HG03196 (cell line): ENCODE measurements around the gene FAM72A.
"Not testable (repeated sequence)": the region's sequence is repeated elsewhere in the genome, so short reads cannot be mapped to it uniquely, and the experiment has no call there.

Experiments used
- ATAC-seq: cut with Tn5 transposase; IDR thresholded peaks from one replicate; pipeline ENCODE4 v1.9.1; 2021; ENCODE audit not compliant: unreplicated experiment

The FAM72A gene

GRCh38 chr1:206202789-206203363 lies at the start of gene FAM72A:
Gene FAM72A, minus strand, starts transcription at chr1:206202839. Its CDS starts 814 bp downstream, at chr1:206202025.
- peak; percentile 87 for ATAC-seq

- not testable (repeated sequence) for ATAC-seq
These were observed 48.5 kb upstream of the FAM72A start for GRCh38 chr1:206250953-206251681.

GRCh38 chr1:206246129-206246886 lies 43.7 kb upstream of the FAM72A start:
- ATAC-seq: not testable (repeated sequence)

- ATAC-seq: not testable (repeated sequence)
These were observed 42.8 kb upstream of the FAM72A start for GRCh38 chr1:206245479-206245878.

- ATAC-seq: peak; percentile 97
These were observed 40.7 kb upstream of the FAM72A start for GRCh38 chr1:206243335-206243734.

GRCh38 chr1:206240288-206240687 lies 37.6 kb upstream of the FAM72A start:
- ATAC-seq: peak; percentile 40

GRCh38 chr1:206235190-206235589 lies 32.6 kb upstream of the FAM72A start:
- ATAC-seq: not testable (repeated sequence)

GRCh38 chr1:206234189-206234916 lies 31.7 kb upstream of the FAM72A start:
- ATAC-seq: not testable (repeated sequence)

GRCh38 chr1:206232970-206233645 lies 30.5 kb upstream of the FAM72A start:
- peak; percentile 71 for ATAC-seq

- ATAC-seq: not testable (repeated sequence)
These were observed 29.4 kb upstream of the FAM72A start for GRCh38 chr1:206231989-206232388.

GRCh38 chr1:206229286-206229685 lies 26.6 kb upstream of the FAM72A start:
- ATAC-seq: not testable (repeated sequence)

GRCh38 chr1:206226886-206227285 lies 24.2 kb upstream of the FAM72A start:
- ATAC-seq: not testable (repeated sequence)

- ATAC-seq: not testable (repeated sequence)
These were observed 22.7 kb upstream of the FAM72A start for GRCh38 chr1:206225386-206225785.

- ATAC-seq: not testable (repeated sequence)
These were observed 21.6 kb upstream of the FAM72A start for GRCh38 chr1:206224190-206224776.

GRCh38 chr1:206221585-206221984 lies 18.9 kb upstream of the FAM72A start:
- not testable (repeated sequence) for ATAC-seq

GRCh38 chr1:206220332-206221000 lies 17.8 kb upstream of the FAM72A start:
- not testable (repeated sequence) for ATAC-seq

GRCh38 chr1:206219514-206220331 lies 17.1 kb upstream of the FAM72A start:
- ATAC-seq: not testable (repeated sequence)

GRCh38 chr1:206218765-206219164 lies 16.1 kb upstream of the FAM72A start:
- ATAC-seq: not testable (repeated sequence)

- not testable (repeated sequence) for ATAC-seq
These were observed 15.6 kb upstream of the FAM72A start for GRCh38 chr1:206218285-206218684.
